Pancreas (tissue), 10 donors: ENCODE data around the gene TRIM71. TPM values are rescaled to one million over a fixed set of nuclear protein-coding genes. Genes with fewer than 3 reads are reported as not detected.

Source experiments
- ATAC-seq, 4 donors: fragments of 200-7000 bp; cut with Tn5 transposase; one replicate each; pipeline versions ENCODE4 v1.8.0 to v1.9.1; 2020; ENCODE audit warnings: mild to moderate bottlenecking in 4 of 4, moderate library complexity in 4 of 4
- DNase-seq, 6 donors: peaks; one replicate each; pipeline ENCODE4 v3.0.0-alpha.2; 2020
- FAIRE-seq: peaks from 2 replicates; lab custom pipeline; 2012; peaks lifted over from hg19 to GRCh38; lab: Jason Lieb, UNC
- H3K27ac ChIP-seq, 4 donors: fragments of 200-600 bp; sonication (generic); 1 replicate in 3 of 4; 2 replicates in 1 of 4; pipeline versions ENCODE4 v1.5.0 to v1.8.0; 2020
- H3K27me3 ChIP-seq, 4 donors: fragments of 200-600 bp; one replicate each; pipeline ENCODE4 v1.8.0; 2021
- H3K36me3 ChIP-seq, 3 donors: fragments of 200-600 bp; sonication (generic) in 1 of 3; one replicate each; pipeline versions ENCODE4 v1.5.0 to v1.8.0; 2020 to 2021
- H3K4me1 ChIP-seq, 3 donors: fragments of 200-600 bp; one replicate each; pipeline ENCODE4 v1.8.0; 2021
- H3K4me3 ChIP-seq, 4 donors: fragments of 200-600 bp; sonication (generic) in 2 of 4; one replicate each; pipeline versions ENCODE4 v1.5.0 to v1.8.0; 2020 to 2021
- H3K9me3 ChIP-seq, 4 donors: fragments of 200-600 bp; one replicate each; pipeline ENCODE4 v1.8.0; 2021
- WGBS, 2 donors: extraction: QIAGEN DNeasy Blood & Tissue Kit; methylation state at CpG; one replicate each; pipeline ENCODE4 v1.1.7; 2013; 5-methylcytosine and 5-hydroxymethylcytosine counted together
- intact Hi-C, 3 donors: fragments of 100-400 bp; cut with DNase I; formaldehyde crosslinking; loops; one replicate each; pipeline versions ENCODE4 v1.11.1 to v1.14.2; 2022
- polyA plus RNA-seq, 2 donors: library from polyadenylated mRNA; stranded (reverse); fragments of 200-250 nt; gene quantifications; one replicate each; pipeline ENCODE4 v1.2.3, GENCODE V29; 2013
- total RNA-seq, 6 donors: library from RNA; stranded (reverse); fragmentation: NEBNext Ultra II Directional in 4 of 6; extraction: Animal tissue kit (Norgen Biotek cat#: 25700) in 4 of 6; gene quantifications; one replicate each; pipeline versions ENCODE4 v1.2.1 to v1.2.4, GENCODE V29; 2021 to 2023
- TF ChIP-seq, protein P1 (sequence below), 4 donors: fragments of 200-600 bp; sonication (generic) in 3 of 4; IDR thresholded peaks; one replicate each; pipeline versions ENCODE4 v1.5.0 to v1.8.0; 2021; ENCODE audit warnings: antibody characterized with exemption in 4 of 4
- donor health status: healthy with polysubstance abuse.
- donor health status: DM: no; HTN: no; CAD: no; lungs with moderate emphysema.
- donor health status: DM: no; HTN: no; CAD: no.
- donor health status: control.
- donor health status: control.
- donor health status: Bipolar disorder and iron deficiency.
- donor health status: DM: yes; HTN: yes; CAD: no.
- donor health status: DM: no; HTN: no; CAD: no.
- donor health status: DM: no; HTN: no; CAD: no.
- donor health status: DM: yes; HTN: yes; CAD: no.

TRIM71 gene
- total and polyA plus RNA-seq, 8 donors = 0.02 to 0.28 (median 0.03) TPM; not detected in 5

DNA sequence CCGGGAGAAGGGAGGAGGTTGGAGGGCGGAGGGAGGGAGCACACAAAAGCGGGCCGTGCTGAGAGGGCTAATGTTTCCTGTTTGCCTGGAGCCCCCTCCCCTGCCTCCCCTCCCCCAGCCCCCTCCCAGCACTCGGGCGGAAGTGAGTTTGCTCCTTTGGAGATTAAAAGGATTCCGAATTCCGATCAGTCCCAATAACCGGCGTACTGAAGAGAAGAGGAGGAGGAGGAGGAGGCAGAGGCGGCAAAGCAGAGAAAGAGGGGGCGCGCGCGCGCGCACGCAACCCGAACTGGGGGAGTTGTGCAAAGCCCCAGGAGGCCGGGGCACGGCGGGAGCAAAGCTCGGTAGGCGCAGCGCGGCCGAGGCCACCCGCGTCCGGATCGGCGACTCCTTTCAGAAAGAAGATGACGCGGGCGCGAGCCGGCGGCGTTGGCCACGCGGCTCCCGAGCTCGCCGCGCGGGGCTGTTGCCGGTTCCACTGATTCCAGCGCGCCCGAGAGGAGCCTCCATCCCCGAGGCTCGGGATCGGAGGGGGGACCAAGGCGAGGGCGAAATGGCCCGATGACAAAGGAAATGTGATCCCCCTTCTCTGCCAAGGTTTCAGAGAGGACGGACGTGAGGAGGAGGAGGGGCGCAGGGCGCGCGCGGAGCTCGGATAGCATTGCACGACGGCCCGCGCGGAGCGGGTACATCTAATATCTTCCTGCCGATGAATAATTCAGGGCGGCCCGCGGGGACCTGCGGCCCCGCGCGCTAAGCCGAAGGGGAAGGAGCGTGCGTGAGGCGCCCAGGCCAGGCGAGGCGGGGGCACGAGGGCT is 1.1 kb upstream of the TRIM71 start:
- peak in 2 of 6 donors; percentile 48 to 63 for DNase-seq
- Histone ChIP-seq H3K27ac (no peak overlapping the region), H3K9me3 (no peaks in the 10 kb centered on the region), H3K36me3 (no peaks in the 10 kb centered on the region), H3K4me1 (peaks cover 0 to 3% (median 0%) of the 10 kb centered on the region in 3 donors), H3K27me3 (peaks cover 0 to 35% (median 11%) of the 10 kb centered on the region in 4 donors), H3K4me3 (peak overlapping the region; percentile 5 to 45 (median 21))
- TF ChIP-seq, protein P1, sequence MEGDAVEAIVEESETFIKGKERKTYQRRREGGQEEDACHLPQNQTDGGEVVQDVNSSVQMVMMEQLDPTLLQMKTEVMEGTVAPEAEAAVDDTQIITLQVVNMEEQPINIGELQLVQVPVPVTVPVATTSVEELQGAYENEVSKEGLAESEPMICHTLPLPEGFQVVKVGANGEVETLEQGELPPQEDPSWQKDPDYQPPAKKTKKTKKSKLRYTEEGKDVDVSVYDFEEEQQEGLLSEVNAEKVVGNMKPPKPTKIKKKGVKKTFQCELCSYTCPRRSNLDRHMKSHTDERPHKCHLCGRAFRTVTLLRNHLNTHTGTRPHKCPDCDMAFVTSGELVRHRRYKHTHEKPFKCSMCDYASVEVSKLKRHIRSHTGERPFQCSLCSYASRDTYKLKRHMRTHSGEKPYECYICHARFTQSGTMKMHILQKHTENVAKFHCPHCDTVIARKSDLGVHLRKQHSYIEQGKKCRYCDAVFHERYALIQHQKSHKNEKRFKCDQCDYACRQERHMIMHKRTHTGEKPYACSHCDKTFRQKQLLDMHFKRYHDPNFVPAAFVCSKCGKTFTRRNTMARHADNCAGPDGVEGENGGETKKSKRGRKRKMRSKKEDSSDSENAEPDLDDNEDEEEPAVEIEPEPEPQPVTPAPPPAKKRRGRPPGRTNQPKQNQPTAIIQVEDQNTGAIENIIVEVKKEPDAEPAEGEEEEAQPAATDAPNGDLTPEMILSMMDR (IDR thresholded peaks at IDR 0.05) = no peak
- WGBS, 2 donors = 1 to 2% methylated on average over 79 to 85 of the region's 85 CpGs
- intact Hi-C loops = no loop called here
- FAIRE-seq = no peak
- ATAC-seq = peak in 2 of 4 donors; percentile 15 to 20

DNA sequence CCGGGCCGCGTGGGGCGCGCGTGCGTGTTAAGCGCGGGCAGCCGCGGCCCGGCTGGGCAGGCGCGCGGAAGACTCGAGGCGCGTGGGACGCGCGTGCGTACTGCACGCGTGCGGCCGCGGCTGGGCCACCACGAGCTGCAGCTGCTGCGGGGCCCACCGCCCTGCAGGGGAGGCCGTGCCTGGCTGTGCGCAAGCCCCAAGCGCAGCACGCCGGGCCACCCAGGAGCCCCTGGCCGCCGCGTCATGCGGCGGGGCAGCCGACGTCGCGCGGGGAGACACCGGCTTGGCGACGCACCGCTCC is 590 bp upstream of the TRIM71 start:
- DNase-seq (no peak), FAIRE-seq (no peak), ATAC-seq (peak in 1 of 4 donors; percentile 27)
- TF ChIP-seq, protein P1 (IDR thresholded peaks at IDR 0.05) = no peak
- Histone ChIP-seq H3K9me3 (no peaks in the 10 kb centered on the region), H3K4me1 (peaks cover 0 to 3% (median 0%) of the 10 kb centered on the region in 3 donors), H3K4me3 (peak overlapping the region in 3 of 4 donors; percentile 12 to 45 (median 30)), H3K36me3 (no peaks in the 10 kb centered on the region), H3K27me3 (peaks cover 0 to 35% (median 11%) of the 10 kb centered on the region in 4 donors), H3K27ac (no peak overlapping the region)
- intact Hi-C loops = no loop called here
- WGBS, 2 donors = 2% methylated on average over 42 to 49 of the region's 49 CpGs

DNA sequence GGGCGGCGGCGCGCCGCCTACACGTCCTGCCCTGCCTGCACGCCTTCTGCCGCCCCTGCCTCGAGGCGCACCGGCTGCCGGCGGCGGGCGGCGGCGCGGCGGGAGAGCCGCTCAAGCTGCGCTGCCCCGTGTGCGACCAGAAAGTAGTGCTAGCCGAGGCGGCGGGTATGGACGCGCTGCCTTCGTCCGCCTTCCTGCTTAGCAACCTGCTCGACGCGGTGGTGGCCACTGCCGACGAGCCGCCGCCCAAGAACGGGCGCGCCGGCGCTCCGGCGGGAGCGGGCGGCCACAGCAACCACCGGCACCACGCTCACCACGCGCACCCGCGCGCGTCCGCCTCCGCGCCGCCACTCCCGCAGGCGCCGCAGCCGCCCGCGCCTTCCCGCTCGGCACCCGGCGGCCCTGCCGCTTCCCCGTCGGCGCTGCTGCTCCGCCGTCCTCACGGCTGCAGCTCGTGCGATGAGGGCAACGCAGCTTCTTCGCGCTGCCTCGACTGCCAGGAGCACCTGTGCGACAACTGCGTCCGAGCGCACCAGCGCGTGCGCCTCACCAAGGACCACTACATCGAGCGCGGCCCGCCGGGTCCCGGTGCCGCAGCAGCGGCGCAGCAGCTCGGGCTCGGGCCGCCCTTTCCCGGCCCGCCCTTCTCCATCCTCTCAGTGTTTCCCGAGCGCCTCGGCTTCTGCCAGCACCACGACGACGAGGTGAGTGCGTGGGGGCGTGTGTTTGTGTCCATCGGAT is 602 bp downstream of the TRIM71 start:
- H3K36me3 ChIP-seq = no peaks in the 10 kb centered on the region
- 3% methylated on average over 75 to 111 of the region's 111 CpGs for WGBS, 2 donors
- FAIRE-seq (no peak), DNase-seq (peak in 2 of 6 donors; percentile 49 to 57), ATAC-seq (no peak)
- peaks cover 0 to 35% (median 11%) of the 10 kb centered on the region in 4 donors for H3K27me3 ChIP-seq
- intact Hi-C loops = no loop called here
- TF ChIP-seq, protein P1 (IDR thresholded peaks at IDR 0.05) = no peak
- peak overlapping the region in 1 of 4 donors; percentile 45 for H3K4me3 ChIP-seq
- H3K27ac ChIP-seq = no peak overlapping the region
- H3K4me1 ChIP-seq = peaks cover 0 to 3% (median 0%) of the 10 kb centered on the region in 3 donors
- no peaks in the 10 kb centered on the region for H3K9me3 ChIP-seq

DNA sequence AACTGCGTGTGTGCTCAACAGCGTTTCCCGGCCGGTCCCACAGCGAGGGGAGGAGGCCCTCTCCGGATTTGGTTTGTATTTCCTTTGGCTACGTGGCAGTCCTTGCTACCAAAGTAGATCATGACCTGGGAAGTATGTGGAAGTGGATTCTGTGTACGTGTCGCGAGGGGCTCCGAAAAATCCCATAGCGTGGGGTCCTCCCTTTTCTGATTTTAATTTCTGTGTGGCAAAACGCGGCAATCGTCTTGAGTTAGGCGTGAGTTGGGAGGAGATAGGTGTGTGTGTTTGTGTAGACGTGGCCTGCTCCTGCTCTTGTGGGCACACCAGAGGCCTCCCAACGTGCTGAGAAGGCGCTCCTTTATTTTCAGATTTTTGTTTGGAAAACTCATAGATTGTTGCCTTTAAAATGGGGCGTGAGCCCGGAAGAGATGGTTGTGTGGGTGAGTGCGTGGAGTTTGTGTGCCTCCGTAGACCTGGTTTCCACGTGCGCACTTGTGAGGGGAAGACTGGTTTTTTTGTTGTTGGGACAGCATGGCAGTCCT is 1.2 kb downstream of the TRIM71 start:
- Histone ChIP-seq H3K36me3 (no peaks in the 10 kb centered on the region), H3K27me3 (peaks cover 0 to 35% (median 11%) of the 10 kb centered on the region in 4 donors), H3K9me3 (no peaks in the 10 kb centered on the region), H3K27ac (no peak overlapping the region), H3K4me1 (peaks cover 0 to 3% (median 0%) of the 10 kb centered on the region in 3 donors), H3K4me3 (no peak overlapping the region)
- DNase-seq (no peak), FAIRE-seq (no peak), ATAC-seq (no peak)
- intact Hi-C loops = no loop called here
- 36% methylated on average over 25 of the region's 25 CpGs for WGBS, 2 donors
- TF ChIP-seq, protein P1 (IDR thresholded peaks at IDR 0.05) = no peak
